Liver (tissue), 9 donors: ENCODE measurements around the gene PIEZO2. TPM values are rescaled to one million over a fixed set of nuclear protein-coding genes. Genes with fewer than 3 reads are reported as not detected.

ENCODE experiments used
- DNase-seq: peaks from one replicate; pipeline ENCODE4 v3.0.0-alpha.2; 2017; ENCODE audit warnings: low spot score
- H3K27ac ChIP-seq, 2 donors: one replicate each; pipeline ENCODE4 v1.7.0; 2013; ENCODE audit warnings: inconsistent platforms in 2 of 2, low read length in 2 of 2, control low read depth in 1 of 2, low read depth in 1 of 2, mild to moderate bottlenecking in 1 of 2
- H3K27me3 ChIP-seq, 4 donors: one replicate each; pipeline versions ENCODE4 v1.6.1 to v1.7.0; 2013; ENCODE audit warnings: low read length in 3 of 4, inconsistent platforms in 1 of 4, mild to moderate bottlenecking in 1 of 4, moderate library complexity in 1 of 4; ENCODE audit not compliant: control insufficient read depth in 4 of 4, insufficient read depth in 4 of 4
- H3K36me3 ChIP-seq, 4 donors: one replicate each; pipeline versions ENCODE4 v1.6.1 to v1.7.0; 2013; ENCODE audit warnings: low read length in 3 of 4, mild to moderate bottlenecking in 3 of 4, low read depth in 1 of 4, moderate library complexity in 1 of 4; ENCODE audit not compliant: control insufficient read depth in 4 of 4, insufficient read depth in 3 of 4
- H3K4me1 ChIP-seq, 4 donors: one replicate each; pipeline versions ENCODE4 v1.6.1 to v1.7.0; 2013; ENCODE audit warnings: low read length in 3 of 4, mild to moderate bottlenecking in 3 of 4, moderate library complexity in 1 of 4; ENCODE audit not compliant: control insufficient read depth in 4 of 4, insufficient read depth in 4 of 4
- H3K4me3 ChIP-seq, 3 donors: one replicate each; pipeline versions ENCODE4 v1.6.1 to v1.7.0; 2013; ENCODE audit warnings: low read length in 3 of 3, control low read depth in 1 of 3, low read depth in 1 of 3, mild to moderate bottlenecking in 1 of 3
- H3K9ac ChIP-seq, 2 donors: one replicate each; pipeline ENCODE4 v1.7.0; 2013; ENCODE audit warnings: low read length in 2 of 2, mild to moderate bottlenecking in 2 of 2, moderate library complexity in 2 of 2, control low read depth in 1 of 2, low read depth in 1 of 2
- H3K9me3 ChIP-seq, 4 donors: one replicate each; pipeline versions ENCODE4 v1.6.1 to v1.7.0; 2013; ENCODE audit warnings: low read length in 3 of 4; ENCODE audit not compliant: control insufficient read depth in 4 of 4
- ATF3 ChIP-seq: IDR thresholded peaks from 2 replicates; pipeline ENCODE4 v1.6.1; 2016; ENCODE audit warnings: antibody characterized with exemption
- CTCF ChIP-seq: fragments of 150-350 bp; IDR thresholded peaks from 2 replicates; pipeline ENCODE4 v1.5.1; 2017; ENCODE audit warnings: improper control_type of control experiment, low read depth, low read length; ENCODE audit not compliant: missing input control
- EGR1 ChIP-seq, 2 donors: IDR thresholded peaks; 2 replicates each; pipeline ENCODE4 v1.6.1; 2016 to 2018; ENCODE audit warnings: antibody characterized with exemption in 2 of 2, low read depth in 2 of 2
- FOXA1 ChIP-seq: IDR thresholded peaks from 2 replicates; pipeline ENCODE4 v1.6.1; 2016; ENCODE audit warnings: antibody characterized with exemption
- FOXA2 ChIP-seq: IDR thresholded peaks from 2 replicates; pipeline ENCODE4 v1.6.1; 2016; ENCODE audit warnings: antibody characterized with exemption
- GABPA ChIP-seq, 2 donors: IDR thresholded peaks in 1 of 2; conservative IDR thresholded peaks in 1 of 2; 2 replicates each; pipeline ENCODE4 v1.6.1; 2016; ENCODE audit warnings: antibody characterized with exemption in 2 of 2, mild to moderate bottlenecking in 1 of 2, moderate library complexity in 1 of 2
- HNF4G ChIP-seq: IDR thresholded peaks from 2 replicates; pipeline ENCODE4 v1.6.1; 2016; ENCODE audit warnings: antibody characterized with exemption
- JUND ChIP-seq, 2 donors: IDR thresholded peaks; 2 replicates each; pipeline ENCODE4 v1.6.1; 2016; ENCODE audit warnings: antibody characterized with exemption in 2 of 2
- MAX ChIP-seq: IDR thresholded peaks from 2 replicates; pipeline ENCODE4 v1.6.1; 2016; ENCODE audit warnings: antibody characterized with exemption
- NR2F2 ChIP-seq: IDR thresholded peaks from 2 replicates; pipeline ENCODE4 v1.6.1; 2016; ENCODE audit warnings: antibody characterized with exemption
- RAD21 ChIP-seq, 2 donors: IDR thresholded peaks; 2 replicates each; pipeline ENCODE4 v1.6.1; 2016; ENCODE audit warnings: antibody characterized with exemption in 2 of 2, mild to moderate bottlenecking in 2 of 2
- RXRA ChIP-seq, 2 donors: IDR thresholded peaks; 2 replicates each; pipeline ENCODE4 v1.6.1; 2017 to 2018; ENCODE audit warnings: antibody characterized with exemption in 2 of 2, mild to moderate bottlenecking in 1 of 2
- SP1 ChIP-seq: IDR thresholded peaks from 2 replicates; pipeline ENCODE4 v1.6.1; 2018; ENCODE audit warnings: antibody characterized with exemption, mild to moderate bottlenecking
- TAF1 ChIP-seq: conservative IDR thresholded peaks from 2 replicates; pipeline ENCODE4 v1.6.1; 2016; ENCODE audit warnings: antibody characterized with exemption, mild to moderate bottlenecking
- YY1 ChIP-seq: IDR thresholded peaks from 2 replicates; pipeline ENCODE4 v1.6.1; 2016; ENCODE audit warnings: antibody characterized with exemption, mild to moderate bottlenecking
- WGBS: extraction: QIAGEN DNeasy Blood & Tissue Kit; methylation state at CpG from one replicate; pipeline ENCODE4 v1.1.7; 2013; 5-methylcytosine and 5-hydroxymethylcytosine counted together
- polyA plus RNA-seq, 2 donors: library from polyadenylated mRNA; stranded (reverse) in 1 of 2; unstranded in 1 of 2; fragments of 200-250 nt in 1 of 2; fragments of >200 nt in 1 of 2; fragmentation: Nextera tagmentation in 1 of 2; extraction: Ambion mirVana in 1 of 2; gene quantifications; one replicate each; pipeline versions ENCODE4 v1.2.1 to v1.2.3, GENCODE V29; 2013 to 2015
- total RNA-seq, 2 donors: library from RNA; depleted of rRNA; stranded (reverse); fragments of >200 nt; gene quantifications; one replicate each; pipeline ENCODE4 v1.2.3, GENCODE V29; 2014
- TF ChIP-seq, protein P1 (sequence below): IDR thresholded peaks from 2 replicates; pipeline ENCODE4 v1.6.1; 2016; ENCODE audit warnings: antibody characterized with exemption
- donor health status: healthy.
- donor health status: healthy.
- donor health status: healthy.
- donor health status: healthy.
- donor health status: healthy.

PIEZO2 gene
- total and polyA plus RNA-seq, 4 donors, result 1.1 to 12.3 (median 4.8) TPM

- Histone ChIP-seq H3K27me3 (no peaks in the 10 kb centered on the region), H3K9me3 (no peaks in the 10 kb centered on the region), H3K36me3 (no peaks in the 10 kb centered on the region), H3K4me1 (no peaks in the 10 kb centered on the region), H3K27ac (no peak overlapping the region), H3K9ac (no peak overlapping the region), H3K4me3 (no peak overlapping the region)
- no peak for DNase-seq
- WGBS, result 81% methylated on average over 10 of the region's 10 CpGs
- TF ChIP-seq GABPA (IDR thresholded peaks at IDR 0.05 in 1 of 2, conservative IDR thresholded peaks at IDR 0.05 in 1 of 2), result no peak
- TF ChIP-seq SP1, result no peak
- TF ChIP-seq RAD21 (IDR thresholded peaks at IDR 0.05), result no peak
- TF ChIP-seq, protein P1, sequence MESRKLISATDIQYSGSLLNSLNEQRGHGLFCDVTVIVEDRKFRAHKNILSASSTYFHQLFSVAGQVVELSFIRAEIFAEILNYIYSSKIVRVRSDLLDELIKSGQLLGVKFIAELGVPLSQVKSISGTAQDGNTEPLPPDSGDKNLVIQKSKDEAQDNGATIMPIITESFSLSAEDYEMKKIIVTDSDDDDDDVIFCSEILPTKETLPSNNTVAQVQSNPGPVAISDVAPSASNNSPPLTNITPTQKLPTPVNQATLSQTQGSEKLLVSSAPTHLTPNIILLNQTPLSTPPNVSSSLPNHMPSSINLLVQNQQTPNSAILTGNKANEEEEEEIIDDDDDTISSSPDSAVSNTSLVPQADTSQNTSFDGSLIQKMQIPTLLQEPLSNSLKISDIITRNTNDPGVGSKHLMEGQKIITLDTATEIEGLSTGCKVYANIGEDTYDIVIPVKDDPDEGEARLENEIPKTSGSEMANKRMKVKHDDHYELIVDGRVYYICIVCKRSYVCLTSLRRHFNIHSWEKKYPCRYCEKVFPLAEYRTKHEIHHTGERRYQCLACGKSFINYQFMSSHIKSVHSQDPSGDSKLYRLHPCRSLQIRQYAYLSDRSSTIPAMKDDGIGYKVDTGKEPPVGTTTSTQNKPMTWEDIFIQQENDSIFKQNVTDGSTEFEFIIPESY, result no peak
- no peak for TF ChIP-seq YY1
- TF ChIP-seq TAF1, result no peak
- TF ChIP-seq RXRA (IDR thresholded peaks at IDR 0.05), result no peak
- no peak for TF ChIP-seq MAX
- TF ChIP-seq CTCF, result no peak
- TF ChIP-seq ATF3, result no peak
- TF ChIP-seq FOXA1, result no peak
These were observed 254.9 kb downstream of the PIEZO2 start for GRCh38 chr18:10894501-10894900.

DNA sequence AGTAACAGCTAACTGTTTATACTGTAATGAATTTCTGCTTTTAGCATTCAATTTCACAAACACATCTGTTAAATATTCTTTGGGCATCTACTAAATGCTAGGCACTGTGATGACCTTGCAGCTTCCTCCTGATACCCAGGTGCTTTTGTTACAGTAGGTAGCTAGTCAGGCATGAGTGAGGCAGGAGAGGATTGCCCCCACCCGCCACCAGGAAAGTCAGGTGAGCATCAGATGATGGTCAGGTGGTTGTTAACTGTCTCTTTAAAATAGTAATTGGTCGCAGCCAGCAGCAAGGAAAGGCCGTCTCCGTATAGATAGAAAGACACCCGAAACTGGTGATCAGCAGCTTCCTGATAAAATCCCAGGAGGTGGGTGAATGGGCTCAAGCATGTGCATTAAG is 255.6 kb downstream of the PIEZO2 start:
- TF ChIP-seq NR2F2, result no peak
- no peak for TF ChIP-seq YY1
- no peak for TF ChIP-seq JUND (IDR thresholded peaks at IDR 0.05)
- no peak for TF ChIP-seq CTCF
- no peak for TF ChIP-seq FOXA2
- no peak for TF ChIP-seq ATF3
- no peak for TF ChIP-seq GABPA (IDR thresholded peaks at IDR 0.05 in 1 of 2, conservative IDR thresholded peaks at IDR 0.05 in 1 of 2)
- no peak for TF ChIP-seq TAF1
- TF ChIP-seq, protein P1, result no peak
- no peak for TF ChIP-seq HNF4G
- no peak for TF ChIP-seq MAX
- no peak for TF ChIP-seq SP1
- no peak for TF ChIP-seq EGR1 (IDR thresholded peaks at IDR 0.05; ENCODE audit: low read depth in 2 of 2)
- TF ChIP-seq RXRA (IDR thresholded peaks at IDR 0.05), result no peak
- no peak overlapping the region for H3K4me3 ChIP-seq
- no peaks in the 10 kb centered on the region for H3K4me1 ChIP-seq
- H3K9ac ChIP-seq, result no peak overlapping the region
- no peaks in the 10 kb centered on the region for H3K27me3 ChIP-seq
- no peaks in the 10 kb centered on the region for H3K36me3 ChIP-seq
- DNase-seq, result no peak
- H3K9me3 ChIP-seq, result no peaks in the 10 kb centered on the region
- 96% methylated on average over 5 of the region's 5 CpGs for WGBS
- H3K27ac ChIP-seq, result no peak overlapping the region
